Epithelial cell of proximal tubule (primary cell): Measurements from ENCODE around the gene FLYWCH1. TPM values are rescaled to one million over a fixed set of nuclear protein-coding genes. Genes with fewer than 3 reads are reported as not detected.

ENCODE experiments used
- DNase-seq: peaks from one replicate; pipeline ENCODE4 v3.0.0-alpha.2; 2011; ENCODE audit warnings: low read depth
- H3K4me3 ChIP-seq: 2 replicates; pipeline ENCODE4 v1.5.1; 2011; ENCODE audit warnings: low read depth, mild to moderate bottlenecking, low read length
- CTCF ChIP-seq: conservative IDR thresholded peaks from 2 replicates; pipeline ENCODE4 v1.5.1; 2012; ENCODE audit warnings: low read depth, mild to moderate bottlenecking, low read length
- total RNA-seq: library from RNA; depleted of rRNA; stranded (reverse); fragments of >200 nt; gene quantifications from 2 replicates; pipeline ENCODE4 v1.2.3, GENCODE V29; 2015

The FLYWCH1 gene
- total RNA-seq, 1 donor from 2014 or later = 47.1 TPM

GRCh38 chr16:2971134-2971984 is 59.6 kb downstream of the FLYWCH1 start:
- no peak for TF ChIP-seq CTCF
- no peak overlapping the region for H3K4me3 ChIP-seq
- DNase-seq = no peak

GRCh38 chr16:2971985-2972784 is 60.5 kb downstream of the FLYWCH1 start:
- no peak for DNase-seq
- H3K4me3 ChIP-seq = no peak overlapping the region
- TF ChIP-seq CTCF = no peak

GRCh38 chr16:2973093-2973492 is 61.4 kb downstream of the FLYWCH1 start:
- no peak overlapping the region for H3K4me3 ChIP-seq
- no peak for TF ChIP-seq CTCF
- no peak for DNase-seq

GRCh38 chr16:2973605-2974318 is 62.0 kb downstream of the FLYWCH1 start:
- no peak for TF ChIP-seq CTCF
- H3K4me3 ChIP-seq = no peak overlapping the region
- no peak for DNase-seq

GRCh38 chr16:2974319-2975056 is 62.8 kb downstream of the FLYWCH1 start:
- no peak for TF ChIP-seq CTCF
- DNase-seq = no peak
- H3K4me3 ChIP-seq = no peak overlapping the region

GRCh38 chr16:2975161-2975795 is 63.5 kb downstream of the FLYWCH1 start:
- no peak for DNase-seq
- no peak overlapping the region for H3K4me3 ChIP-seq
- TF ChIP-seq CTCF = no peak
